AG09319 (cell line): Measurements from ENCODE around the gene CARD18.

Experiments used
- DNase-seq: peaks from one replicate; pipeline ENCODE4 v3.0.0-alpha.2; 2010; ENCODE audit warnings: low read depth; ENCODE audit errors: extremely low read depth
- CTCF ChIP-seq: IDR thresholded peaks from 2 replicates; pipeline ENCODE4 v1.5.1; 2011; ENCODE audit warnings: low read depth, mild to moderate bottlenecking, inconsistent platforms, low read length, moderate library complexity

CARD18 gene

DNA sequence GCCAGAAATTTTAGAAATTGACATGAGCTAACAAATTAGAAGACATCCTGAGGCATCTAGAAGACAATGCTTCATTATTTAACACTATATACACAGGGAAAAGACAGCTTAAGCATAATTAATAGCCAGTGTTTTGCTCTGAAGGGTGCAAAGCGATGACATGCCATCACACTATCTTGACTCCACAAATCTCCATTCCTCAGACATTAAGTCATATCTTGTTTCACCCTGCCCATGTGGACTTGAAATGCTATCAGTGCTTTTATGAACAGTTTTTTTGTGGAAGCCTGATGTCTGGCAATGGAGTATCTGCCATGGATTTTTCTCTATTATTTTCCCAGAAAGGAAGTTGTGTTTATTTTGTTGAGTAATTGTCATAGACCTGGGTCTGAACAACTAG is 2.3 kb downstream of the CARD18 start:
- no peak for TF ChIP-seq CTCF
- DNase-seq: no peak

DNA sequence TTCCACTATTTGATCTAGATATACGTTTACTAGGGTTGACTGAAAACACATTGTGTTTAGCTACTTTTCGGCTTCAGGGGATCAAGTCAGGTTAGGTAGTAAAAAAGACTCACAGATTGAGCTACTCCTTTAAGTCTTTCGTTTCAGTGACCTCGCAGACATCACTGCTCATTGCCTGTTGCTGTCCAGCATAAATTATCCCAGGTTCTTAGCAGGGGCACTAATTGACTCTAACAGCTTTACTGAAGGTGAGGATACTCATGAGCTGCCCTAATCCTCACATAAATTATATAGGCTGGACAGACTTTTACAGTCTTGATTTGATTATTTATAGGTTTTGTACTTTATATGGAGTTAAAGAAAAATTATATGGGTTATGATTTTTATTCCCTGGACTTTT is 3.7 kb downstream of the CARD18 start:
- DNase-seq: no peak
- TF ChIP-seq CTCF: no peak

DNA sequence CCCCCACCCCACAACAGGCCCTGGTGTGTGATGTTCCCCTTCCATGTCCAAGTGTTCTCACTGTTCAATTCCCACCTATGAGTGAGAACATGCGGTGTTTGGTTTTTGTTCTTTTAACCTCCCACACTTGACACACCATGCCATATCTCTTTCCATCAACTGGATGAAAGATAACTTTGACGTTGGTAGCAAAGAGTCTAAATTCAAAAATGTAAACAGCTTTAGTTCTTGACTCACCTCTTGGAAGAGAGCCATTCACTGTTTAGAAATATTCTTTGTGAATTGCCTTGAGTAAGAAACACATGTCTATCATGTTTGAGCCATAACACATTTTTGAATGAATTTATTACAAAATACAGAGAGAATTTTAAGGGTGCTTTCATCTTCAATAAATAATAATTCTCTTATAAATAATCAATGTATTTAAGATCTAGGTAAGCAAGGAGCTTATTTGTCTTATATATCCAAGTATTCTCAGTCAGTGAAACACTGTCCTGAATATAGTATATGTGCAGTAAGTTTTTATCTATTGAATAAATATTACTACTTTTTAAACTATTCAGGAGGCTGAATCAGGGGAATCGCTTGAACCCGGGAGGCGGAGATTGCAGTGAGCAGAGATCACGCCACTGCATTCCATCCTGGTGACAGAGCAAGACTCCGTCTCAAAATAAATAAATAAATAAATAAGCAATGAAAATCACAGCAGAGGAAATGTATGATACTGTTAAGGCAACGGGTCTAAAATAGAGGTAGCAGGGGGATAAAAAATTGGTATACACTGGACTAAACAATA is 6.7 kb downstream of the CARD18 start:
- no peak for TF ChIP-seq CTCF
- DNase-seq: no peak

DNA sequence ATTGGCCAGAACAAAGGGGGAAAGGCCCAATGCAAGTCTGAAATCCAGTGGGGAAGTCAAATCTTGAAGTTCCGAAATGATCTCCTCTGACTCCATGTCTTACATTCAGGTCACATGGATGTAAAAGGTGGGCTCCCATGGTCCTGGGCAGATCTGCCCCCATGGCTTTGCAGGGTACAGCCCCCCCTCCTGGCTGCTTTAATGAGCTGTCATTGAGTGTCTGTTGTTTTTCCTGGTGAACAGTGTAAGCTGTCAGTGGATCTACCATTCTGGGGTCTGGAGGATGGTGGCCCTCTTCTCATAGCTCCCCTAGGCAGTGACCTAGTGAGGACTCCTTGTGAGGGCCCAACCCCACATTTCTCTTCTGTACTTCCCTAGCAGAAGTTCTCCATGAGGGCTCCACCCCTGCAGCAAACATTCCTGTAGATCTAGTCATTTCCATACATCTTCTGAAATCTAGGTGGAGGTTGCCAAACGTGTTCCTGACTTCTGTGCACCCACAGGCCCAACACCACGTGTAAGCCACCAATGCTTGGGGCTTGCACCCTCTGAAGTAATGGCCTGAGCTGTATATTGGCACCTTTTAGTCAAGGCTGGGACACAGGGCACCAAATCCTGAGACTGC is 9.3 kb downstream of the CARD18 start:
- no peak for DNase-seq
- TF ChIP-seq CTCF: no peak

DNA sequence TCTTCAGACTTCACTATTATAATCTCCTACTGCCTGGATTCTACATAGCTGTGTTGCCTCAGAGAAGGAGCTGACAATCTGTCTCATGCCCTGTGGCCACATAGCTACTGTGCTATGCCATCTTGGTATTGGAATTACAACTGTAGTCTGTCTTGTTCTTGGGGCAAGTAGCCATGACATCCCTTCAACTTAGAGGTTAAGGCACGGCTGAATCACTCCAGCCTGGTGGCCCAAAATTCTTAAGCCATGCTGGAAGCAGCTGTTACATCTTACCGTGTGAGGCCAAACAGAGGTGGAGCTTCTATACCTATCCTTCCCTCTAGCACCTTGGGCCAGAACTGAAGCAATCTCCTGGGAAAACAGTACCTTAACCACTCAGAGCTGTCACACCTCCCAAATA is 14.8 kb downstream of the CARD18 start:
- no peak for DNase-seq
- TF ChIP-seq CTCF: no peak

GRCh38 chr11:105111145-105111944 is 28.2 kb downstream of the CARD18 start:
- no peak for TF ChIP-seq CTCF
- no peak for DNase-seq

- DNase-seq: no peak
- no peak for TF ChIP-seq CTCF
These were observed 28.9 kb downstream of the CARD18 start for GRCh38 chr11:105110688-105111030.
